ENCODE results near the gene CCIN. TPM values are rescaled to one million over a fixed set of nuclear protein-coding genes. Genes with fewer than 3 reads are reported as not detected.

The CCIN gene
- total RNA-seq, 1 experiment from 2014 or later: 0.20 TPM

DNA sequence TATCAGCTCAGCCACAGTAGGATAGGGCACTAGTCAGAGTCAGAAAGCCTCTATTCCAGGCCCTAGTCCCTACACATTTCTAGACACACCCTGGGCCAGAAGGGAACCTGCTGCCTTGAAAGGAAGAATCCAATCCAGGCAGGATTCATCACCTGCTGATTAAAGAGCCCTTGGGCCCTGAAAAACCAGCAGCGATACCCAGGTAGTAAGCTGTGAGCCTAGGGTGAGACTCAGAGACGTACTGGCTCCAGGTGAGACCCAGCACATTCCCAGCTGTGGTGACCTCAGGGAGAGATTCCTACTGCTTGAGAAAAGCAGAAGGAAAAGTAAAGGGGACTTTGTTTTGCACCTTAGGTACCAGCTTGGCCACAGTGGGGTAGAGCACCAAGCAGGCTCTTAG, 4.7 kb downstream of the CCIN start:
- peaks cover 4% of the 10 kb centered on the region; the same call in 1 of the 2 replicates for H3K9me3 Mint-ChIP-seq
- POLR2A ChIA-PET: interaction anchor here (0.5 to 1.2 kb wide), 2 partner anchors 16 to 120 kb away, joined by 3 to 8 read pairs; no protein-coding TSS in a partner anchor

DNA sequence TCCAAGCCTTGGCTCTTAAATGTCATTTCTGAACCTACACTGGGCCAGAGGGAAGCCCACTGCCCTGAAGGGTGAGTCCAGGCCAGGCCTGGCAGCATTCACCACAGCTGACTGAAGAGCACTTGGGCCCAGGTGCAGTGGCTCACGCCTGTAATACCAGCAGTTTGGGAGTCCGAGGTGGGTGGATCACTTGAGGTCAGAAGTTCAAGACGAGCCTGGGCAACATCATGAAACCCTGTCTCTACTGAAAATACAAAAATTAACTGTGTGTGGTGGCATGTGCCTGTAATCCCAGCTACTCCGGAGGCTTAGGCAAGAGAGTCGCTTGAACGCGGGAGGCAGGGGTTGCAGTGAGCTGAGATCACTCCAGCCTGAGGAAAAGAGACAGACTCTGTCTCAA, 5.1 kb downstream of the CCIN start:
- ATAC-seq (no peak), DNase-seq (ENCODE audit: low spot score) (no peak)
- Mint-ChIP-seq H3K27ac (no peak overlapping the region), H3K4me1 (no peaks in the 10 kb centered on the region), H3K36me3 (no peaks in the 10 kb centered on the region), H3K4me3 (no peak overlapping the region), H3K27me3 (ENCODE audit: low read depth) (no peaks in the 10 kb centered on the region; the same call in none of the 2 replicates), H3K9me3 (peaks cover 7% of the 10 kb centered on the region)
- POLR2A ChIA-PET: interaction anchor here (1.2 kb wide), 1 partner anchor 16 kb away, joined by 3 read pairs; no protein-coding TSS in a partner anchor
- CTCF ChIA-PET: interaction anchor here (0.7 kb wide), 1 partner anchor 11 kb away, joined by 3 read pairs; no protein-coding TSS in a partner anchor
- no peak for TF ChIP-seq ZNF232 (CRISPR knock-in tag; IDR thresholded peaks at IDR 0.05)
- TF ChIP-seq, protein P1, sequence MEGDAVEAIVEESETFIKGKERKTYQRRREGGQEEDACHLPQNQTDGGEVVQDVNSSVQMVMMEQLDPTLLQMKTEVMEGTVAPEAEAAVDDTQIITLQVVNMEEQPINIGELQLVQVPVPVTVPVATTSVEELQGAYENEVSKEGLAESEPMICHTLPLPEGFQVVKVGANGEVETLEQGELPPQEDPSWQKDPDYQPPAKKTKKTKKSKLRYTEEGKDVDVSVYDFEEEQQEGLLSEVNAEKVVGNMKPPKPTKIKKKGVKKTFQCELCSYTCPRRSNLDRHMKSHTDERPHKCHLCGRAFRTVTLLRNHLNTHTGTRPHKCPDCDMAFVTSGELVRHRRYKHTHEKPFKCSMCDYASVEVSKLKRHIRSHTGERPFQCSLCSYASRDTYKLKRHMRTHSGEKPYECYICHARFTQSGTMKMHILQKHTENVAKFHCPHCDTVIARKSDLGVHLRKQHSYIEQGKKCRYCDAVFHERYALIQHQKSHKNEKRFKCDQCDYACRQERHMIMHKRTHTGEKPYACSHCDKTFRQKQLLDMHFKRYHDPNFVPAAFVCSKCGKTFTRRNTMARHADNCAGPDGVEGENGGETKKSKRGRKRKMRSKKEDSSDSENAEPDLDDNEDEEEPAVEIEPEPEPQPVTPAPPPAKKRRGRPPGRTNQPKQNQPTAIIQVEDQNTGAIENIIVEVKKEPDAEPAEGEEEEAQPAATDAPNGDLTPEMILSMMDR (IDR thresholded peaks at IDR 0.05): no peak
- TF ChIP-seq EMX1 (CRISPR knock-in tag; IDR thresholded peaks at IDR 0.05): no peak
- no peak for TF ChIP-seq CREB1 (CRISPR knock-in tag; IDR thresholded peaks at IDR 0.05)
- no peak for TF ChIP-seq NR2C2 (CRISPR knock-in tag; IDR thresholded peaks at IDR 0.05)
- no peak for TF ChIP-seq PRRX2 (CRISPR knock-in tag; IDR thresholded peaks at IDR 0.05)
- no peak for TF ChIP-seq HMGA2 (CRISPR knock-in tag; IDR thresholded peaks at IDR 0.05)
- no peak for TF ChIP-seq ELF4 (CRISPR knock-in tag; IDR thresholded peaks at IDR 0.05; ENCODE audit: low read depth)
- TF ChIP-seq ATF1 (CRISPR knock-in tag; IDR thresholded peaks at IDR 0.05): no peak
- no peak for TF ChIP-seq NFYB (CRISPR knock-in tag; conservative IDR thresholded peaks at IDR 0.05; ENCODE audit: low read depth)

More for the DNA sequence above, 4.7 kb downstream of the CCIN start:
- Mint-ChIP-seq H3K27ac (no peak overlapping the region), H3K36me3 (no peaks in the 10 kb centered on the region), H3K27me3 (ENCODE audit: low read depth) (no peaks in the 10 kb centered on the region; the same call in none of the 2 replicates), H3K4me3 (no peak overlapping the region), H3K4me1 (no peaks in the 10 kb centered on the region)
- ATAC-seq (no peak), DNase-seq (ENCODE audit: low spot score) (no peak)
- TF ChIP-seq STAT6 (CRISPR knock-in tag; conservative IDR thresholded peaks at IDR 0.05; ENCODE audit: low read depth): no peak
- TF ChIP-seq MYBL2 (CRISPR knock-in tag; IDR thresholded peaks at IDR 0.05): no peak
- no peak for TF ChIP-seq E2F4 (CRISPR knock-in tag; IDR thresholded peaks at IDR 0.05; ENCODE audit: borderline replicate concordance, low read depth)
- TF ChIP-seq ESRRA (CRISPR knock-in tag; IDR thresholded peaks at IDR 0.05; ENCODE audit: borderline replicate concordance): no peak
- TF ChIP-seq, protein P2, sequence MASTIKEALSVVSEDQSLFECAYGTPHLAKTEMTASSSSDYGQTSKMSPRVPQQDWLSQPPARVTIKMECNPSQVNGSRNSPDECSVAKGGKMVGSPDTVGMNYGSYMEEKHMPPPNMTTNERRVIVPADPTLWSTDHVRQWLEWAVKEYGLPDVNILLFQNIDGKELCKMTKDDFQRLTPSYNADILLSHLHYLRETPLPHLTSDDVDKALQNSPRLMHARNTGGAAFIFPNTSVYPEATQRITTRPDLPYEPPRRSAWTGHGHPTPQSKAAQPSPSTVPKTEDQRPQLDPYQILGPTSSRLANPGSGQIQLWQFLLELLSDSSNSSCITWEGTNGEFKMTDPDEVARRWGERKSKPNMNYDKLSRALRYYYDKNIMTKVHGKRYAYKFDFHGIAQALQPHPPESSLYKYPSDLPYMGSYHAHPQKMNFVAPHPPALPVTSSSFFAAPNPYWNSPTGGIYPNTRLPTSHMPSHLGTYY (CRISPR knock-in tag; IDR thresholded peaks at IDR 0.05): no peak
- no peak for TF ChIP-seq ZNF317 (CRISPR knock-in tag; IDR thresholded peaks at IDR 0.05; ENCODE audit: borderline replicate concordance, low read depth)
- TF ChIP-seq, protein P3, sequence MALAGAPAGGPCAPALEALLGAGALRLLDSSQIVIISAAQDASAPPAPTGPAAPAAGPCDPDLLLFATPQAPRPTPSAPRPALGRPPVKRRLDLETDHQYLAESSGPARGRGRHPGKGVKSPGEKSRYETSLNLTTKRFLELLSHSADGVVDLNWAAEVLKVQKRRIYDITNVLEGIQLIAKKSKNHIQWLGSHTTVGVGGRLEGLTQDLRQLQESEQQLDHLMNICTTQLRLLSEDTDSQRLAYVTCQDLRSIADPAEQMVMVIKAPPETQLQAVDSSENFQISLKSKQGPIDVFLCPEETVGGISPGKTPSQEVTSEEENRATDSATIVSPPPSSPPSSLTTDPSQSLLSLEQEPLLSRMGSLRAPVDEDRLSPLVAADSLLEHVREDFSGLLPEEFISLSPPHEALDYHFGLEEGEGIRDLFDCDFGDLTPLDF (CRISPR knock-in tag; IDR thresholded peaks at IDR 0.05): no peak
- no peak for TF ChIP-seq MLX (CRISPR knock-in tag; IDR thresholded peaks at IDR 0.05)
- CTCF ChIA-PET: interaction anchor here (0.7 to 1.7 kb wide), 2 partner anchors 15 to 71 kb away, joined by 3 to 5 read pairs; no protein-coding TSS in a partner anchor
